HepG2 (cell line): Measurements from ENCODE around the gene SLC11A1. TPM values are rescaled to one million over a fixed set of nuclear protein-coding genes. Genes with fewer than 3 reads are reported as not detected.

ENCODE experiments used
- DPF2 ChIP-seq: sonication (generic); formaldehyde crosslinking; IDR thresholded peaks from 2 replicates; pipeline ENCODE4 v1.4.0; 2020; ENCODE audit warnings: mild to moderate bottlenecking, low read depth, missing genetic modification reagents, borderline replicate concordance
- ELF1 ChIP-seq: sonication (generic); formaldehyde crosslinking; IDR thresholded peaks from 2 replicates; pipeline ENCODE4 v1.4.0; 2020; ENCODE audit warnings: missing genetic modification reagents
- NFKBIZ ChIP-seq: IDR thresholded peaks from 2 replicates; pipeline ENCODE4 v1.6.1; 2018; ENCODE audit warnings: missing genetic modification reagents, missing compliant biosample characterization
- NFRKB ChIP-seq: fragments of 450-650 bp; IDR thresholded peaks from 2 replicates; pipeline ENCODE4 v1.6.1; 2017
- NPAS2 ChIP-seq: sonication (generic); formaldehyde crosslinking; IDR thresholded peaks from 2 replicates; pipeline ENCODE4 v1.8.0; 2022; ENCODE audit warnings: mild to moderate bottlenecking, missing genetic modification reagents, borderline replicate concordance
- SP1 ChIP-seq, 2 experiments: fragments of 450-650 bp in 1 of 2; sonication (generic) in 1 of 2; formaldehyde crosslinking in 1 of 2; IDR thresholded peaks; 2 replicates each; pipeline versions ENCODE4 v1.4.0 to v1.6.1; 2016 to 2020; ENCODE audit warnings: missing genetic modification reagents in 1 of 2
- SYNCRIP ChIP-seq: fragments of 200-400 bp; formaldehyde crosslinking; IDR thresholded peaks from 2 replicates; pipeline ENCODE4 v1.6.1; 2018; ENCODE audit warnings: mild to moderate bottlenecking, low read depth, low read length; ENCODE audit not compliant: insufficient read depth
- TBP ChIP-seq: sonication (generic); formaldehyde crosslinking; IDR thresholded peaks from 2 replicates; pipeline ENCODE4 v1.5.0; 2020; ENCODE audit warnings: missing genetic modification reagents
- TRIM24 ChIP-seq: sonication (generic); formaldehyde crosslinking; IDR thresholded peaks from 2 replicates; pipeline ENCODE4 v1.8.0; 2022; ENCODE audit warnings: mild to moderate bottlenecking, missing genetic modification reagents
- XRCC5 ChIP-seq: fragments of 200-400 bp; formaldehyde crosslinking; optimal IDR thresholded peaks from 2 replicates; pipeline ENCODE3; 2017; ENCODE audit warnings: mild to moderate bottlenecking, low read length
- ZNF446 ChIP-seq: sonication (generic); formaldehyde crosslinking; IDR thresholded peaks from 2 replicates; pipeline ENCODE4 v1.5.0; 2020; ENCODE audit warnings: mild to moderate bottlenecking, missing genetic modification reagents
- polyA plus RNA-seq, 8 experiments: library from polyadenylated mRNA; depleted of rRNA in 3 of 8; stranded (reverse) in 7 of 8; unstranded in 1 of 8; fragments of >200 nt; fragmentation: Illumina TruSeq in 4 of 8; extraction: Trizol in 4 of 8; gene quantifications; 2 replicates each; pipeline versions ENCODE4 v1.2.1 to v1.2.3, GENCODE V29; 2011 to 2016; ENCODE audit warnings: low read depth in 4 of 8, missing spikeins in 1 of 8, mixed read lengths in 1 of 8; ENCODE audit not compliant: insufficient read depth in 1 of 8
- total RNA-seq, 5 experiments: library from RNA; depleted of rRNA; stranded (reverse); fragments of >200 nt; fragmentation: Illumina TruSeq; extraction: Trizol; gene quantifications; 2 replicates each; pipeline ENCODE4 v1.2.3, GENCODE V29; 2016; ENCODE audit warnings: low read depth in 1 of 5
- TF ChIP-seq, protein P1 (sequence below): sonication (generic); formaldehyde crosslinking; IDR thresholded peaks from 2 replicates; pipeline ENCODE4 v1.5.0; 2020; ENCODE audit warnings: mild to moderate bottlenecking, missing genetic modification reagents
- TF ChIP-seq, protein P2 (sequence below): sonication (generic); formaldehyde crosslinking; conservative IDR thresholded peaks from 2 replicates; pipeline ENCODE4 v1.4.0; 2020; ENCODE audit warnings: missing genetic modification reagents
- TF ChIP-seq, protein P3 (sequence below), 2 experiments: sonication (generic) in 1 of 2; formaldehyde crosslinking in 1 of 2; IDR thresholded peaks; 2 replicates each; pipeline versions ENCODE4 v1.6.1 to v1.9.0; 2014 to 2022; ENCODE audit warnings: antibody characterized with exemption in 1 of 2, borderline replicate concordance in 1 of 2, inconsistent platforms in 1 of 2, low read depth in 1 of 2, missing genetic modification reagents in 1 of 2
- TF ChIP-seq, protein P4 (sequence below): sonication (generic); formaldehyde crosslinking; IDR thresholded peaks from 2 replicates; pipeline ENCODE4 v1.5.0; 2020; ENCODE audit warnings: missing genetic modification reagents

SLC11A1 gene
- total and polyA plus RNA-seq, 2 of the 13 experiments (the other 11 are each of a cell fraction or from before 2014, with no cell fraction given), result 0.33 to 2.3 TPM

DNA sequence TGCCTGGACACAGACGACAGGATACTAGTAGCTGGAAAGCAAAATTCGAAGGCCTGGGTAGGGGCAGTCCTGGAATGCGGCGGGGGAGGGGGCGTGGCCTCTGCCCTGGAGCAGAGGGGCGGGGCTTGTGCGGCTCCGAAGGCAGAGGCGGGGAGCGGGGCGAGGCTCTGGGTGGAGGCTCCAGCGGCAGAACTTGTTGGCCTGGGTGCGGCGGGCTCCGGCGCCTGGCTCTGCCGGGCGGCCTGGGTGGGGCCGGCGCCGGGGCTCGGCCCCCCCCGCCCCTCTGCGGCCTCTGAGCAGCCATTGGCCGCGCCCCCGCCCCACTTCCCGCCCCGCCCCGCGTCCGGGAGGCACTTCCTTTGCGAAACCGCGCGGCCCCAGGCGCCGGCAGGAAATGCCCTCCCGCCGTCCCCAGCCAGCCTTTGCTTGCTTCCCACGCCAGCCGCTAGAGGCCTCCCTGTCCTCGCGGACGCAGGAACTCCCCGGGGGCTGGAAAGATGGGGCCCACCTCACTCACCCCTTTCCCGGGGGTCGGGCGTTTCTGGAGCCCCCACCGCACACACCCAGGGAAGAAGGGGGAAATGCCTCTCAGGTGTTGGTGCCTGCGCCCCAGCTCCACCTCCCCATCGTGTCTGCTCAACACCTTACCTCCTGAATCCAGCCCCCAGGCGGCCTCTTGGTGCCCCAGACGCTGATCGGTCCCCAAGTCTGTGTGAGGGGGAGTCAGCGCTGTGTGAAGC lies 24.3 kb downstream of the SLC11A1 start (continued):
- TF ChIP-seq TBP (CRISPR knock-in tag) (0 out of 2 replicates have a peak, but pooled peaks have one; percentile 10), NFKBIZ (CRISPR knock-in tag) (no peak; the same call in 1 of the 2 replicates), SP1 (IDR thresholded peaks at IDR 0.05) (no peak), SP1 (CRISPR knock-in tag; IDR thresholded peaks at IDR 0.05) (peak; percentile 78), NFRKB (no peak), DPF2 (0 out of 2 replicates have a peak, but pooled peaks have one; percentile 9), ZNF446 (CRISPR knock-in tag) (no peak), TRIM24 (no peak), SYNCRIP (no peak), ELF1 (CRISPR knock-in tag) (peak; percentile 81), XRCC5 (peak; percentile 50), NPAS2 (no peak)
- TF ChIP-seq, protein P1, sequence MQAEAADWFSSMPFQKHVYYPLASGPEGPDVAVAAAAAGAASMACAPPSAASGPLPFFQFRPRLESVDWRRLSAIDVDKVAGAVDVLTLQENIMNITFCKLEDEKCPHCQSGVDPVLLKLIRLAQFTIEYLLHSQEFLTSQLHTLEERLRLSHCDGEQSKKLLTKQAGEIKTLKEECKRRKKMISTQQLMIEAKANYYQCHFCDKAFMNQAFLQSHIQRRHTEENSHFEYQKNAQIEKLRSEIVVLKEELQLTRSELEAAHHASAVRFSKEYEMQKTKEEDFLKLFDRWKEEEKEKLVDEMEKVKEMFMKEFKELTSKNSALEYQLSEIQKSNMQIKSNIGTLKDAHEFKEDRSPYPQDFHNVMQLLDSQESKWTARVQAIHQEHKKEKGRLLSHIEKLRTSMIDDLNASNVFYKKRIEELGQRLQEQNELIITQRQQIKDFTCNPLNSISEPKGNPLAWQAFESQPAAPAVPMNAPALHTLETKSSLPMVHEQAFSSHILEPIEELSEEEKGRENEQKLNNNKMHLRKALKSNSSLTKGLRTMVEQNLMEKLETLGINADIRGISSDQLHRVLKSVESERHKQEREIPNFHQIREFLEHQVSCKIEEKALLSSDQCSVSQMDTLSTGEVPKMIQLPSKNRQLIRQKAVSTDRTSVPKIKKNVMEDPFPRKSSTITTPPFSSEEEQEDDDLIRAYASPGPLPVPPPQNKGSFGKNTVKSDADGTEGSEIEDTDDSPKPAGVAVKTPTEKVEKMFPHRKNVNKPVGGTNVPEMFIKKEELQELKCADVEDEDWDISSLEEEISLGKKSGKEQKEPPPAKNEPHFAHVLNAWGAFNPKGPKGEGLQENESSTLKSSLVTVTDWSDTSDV (CRISPR knock-in tag), result no peak
- TF ChIP-seq, protein P2, sequence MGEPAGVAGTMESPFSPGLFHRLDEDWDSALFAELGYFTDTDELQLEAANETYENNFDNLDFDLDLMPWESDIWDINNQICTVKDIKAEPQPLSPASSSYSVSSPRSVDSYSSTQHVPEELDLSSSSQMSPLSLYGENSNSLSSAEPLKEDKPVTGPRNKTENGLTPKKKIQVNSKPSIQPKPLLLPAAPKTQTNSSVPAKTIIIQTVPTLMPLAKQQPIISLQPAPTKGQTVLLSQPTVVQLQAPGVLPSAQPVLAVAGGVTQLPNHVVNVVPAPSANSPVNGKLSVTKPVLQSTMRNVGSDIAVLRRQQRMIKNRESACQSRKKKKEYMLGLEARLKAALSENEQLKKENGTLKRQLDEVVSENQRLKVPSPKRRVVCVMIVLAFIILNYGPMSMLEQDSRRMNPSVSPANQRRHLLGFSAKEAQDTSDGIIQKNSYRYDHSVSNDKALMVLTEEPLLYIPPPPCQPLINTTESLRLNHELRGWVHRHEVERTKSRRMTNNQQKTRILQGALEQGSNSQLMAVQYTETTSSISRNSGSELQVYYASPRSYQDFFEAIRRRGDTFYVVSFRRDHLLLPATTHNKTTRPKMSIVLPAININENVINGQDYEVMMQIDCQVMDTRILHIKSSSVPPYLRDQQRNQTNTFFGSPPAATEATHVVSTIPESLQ (CRISPR knock-in tag), result peak; percentile 49; the same call in 1 of the 2 replicates
- TF ChIP-seq, protein P3, sequence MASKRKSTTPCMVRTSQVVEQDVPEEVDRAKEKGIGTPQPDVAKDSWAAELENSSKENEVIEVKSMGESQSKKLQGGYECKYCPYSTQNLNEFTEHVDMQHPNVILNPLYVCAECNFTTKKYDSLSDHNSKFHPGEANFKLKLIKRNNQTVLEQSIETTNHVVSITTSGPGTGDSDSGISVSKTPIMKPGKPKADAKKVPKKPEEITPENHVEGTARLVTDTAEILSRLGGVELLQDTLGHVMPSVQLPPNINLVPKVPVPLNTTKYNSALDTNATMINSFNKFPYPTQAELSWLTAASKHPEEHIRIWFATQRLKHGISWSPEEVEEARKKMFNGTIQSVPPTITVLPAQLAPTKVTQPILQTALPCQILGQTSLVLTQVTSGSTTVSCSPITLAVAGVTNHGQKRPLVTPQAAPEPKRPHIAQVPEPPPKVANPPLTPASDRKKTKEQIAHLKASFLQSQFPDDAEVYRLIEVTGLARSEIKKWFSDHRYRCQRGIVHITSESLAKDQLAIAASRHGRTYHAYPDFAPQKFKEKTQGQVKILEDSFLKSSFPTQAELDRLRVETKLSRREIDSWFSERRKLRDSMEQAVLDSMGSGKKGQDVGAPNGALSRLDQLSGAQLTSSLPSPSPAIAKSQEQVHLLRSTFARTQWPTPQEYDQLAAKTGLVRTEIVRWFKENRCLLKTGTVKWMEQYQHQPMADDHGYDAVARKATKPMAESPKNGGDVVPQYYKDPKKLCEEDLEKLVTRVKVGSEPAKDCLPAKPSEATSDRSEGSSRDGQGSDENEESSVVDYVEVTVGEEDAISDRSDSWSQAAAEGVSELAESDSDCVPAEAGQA (IDR thresholded peaks at IDR 0.05; ENCODE audit: low read depth), result 0 out of 2 replicates have a peak, but pooled peaks have one; percentile 7
- TF ChIP-seq, protein P3 (CRISPR knock-in tag; IDR thresholded peaks at IDR 0.05; ENCODE audit: borderline replicate concordance), result no peak
- TF ChIP-seq, protein P4, sequence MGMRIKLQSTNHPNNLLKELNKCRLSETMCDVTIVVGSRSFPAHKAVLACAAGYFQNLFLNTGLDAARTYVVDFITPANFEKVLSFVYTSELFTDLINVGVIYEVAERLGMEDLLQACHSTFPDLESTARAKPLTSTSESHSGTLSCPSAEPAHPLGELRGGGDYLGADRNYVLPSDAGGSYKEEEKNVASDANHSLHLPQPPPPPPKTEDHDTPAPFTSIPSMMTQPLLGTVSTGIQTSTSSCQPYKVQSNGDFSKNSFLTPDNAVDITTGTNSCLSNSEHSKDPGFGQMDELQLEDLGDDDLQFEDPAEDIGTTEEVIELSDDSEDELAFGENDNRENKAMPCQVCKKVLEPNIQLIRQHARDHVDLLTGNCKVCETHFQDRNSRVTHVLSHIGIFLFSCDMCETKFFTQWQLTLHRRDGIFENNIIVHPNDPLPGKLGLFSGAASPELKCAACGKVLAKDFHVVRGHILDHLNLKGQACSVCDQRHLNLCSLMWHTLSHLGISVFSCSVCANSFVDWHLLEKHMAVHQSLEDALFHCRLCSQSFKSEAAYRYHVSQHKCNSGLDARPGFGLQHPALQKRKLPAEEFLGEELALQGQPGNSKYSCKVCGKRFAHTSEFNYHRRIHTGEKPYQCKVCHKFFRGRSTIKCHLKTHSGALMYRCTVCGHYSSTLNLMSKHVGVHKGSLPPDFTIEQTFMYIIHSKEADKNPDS (CRISPR knock-in tag), result no peak
